GM18873 (cell line): ENCODE results near the gene CDH23.

Source experiments
- ATAC-seq: cut with Tn5 transposase; IDR thresholded peaks from one replicate; pipeline ENCODE4 v1.9.1; 2021; ENCODE audit warnings: mild to moderate bottlenecking, moderate library complexity, moderate number of reproducible peaks; ENCODE audit not compliant: unreplicated experiment, low FRiP score

The CDH23 gene

GRCh38 chr10:71641986-71642385, 245.3 kb downstream of the CDH23 start:
- ATAC-seq = no peak

- no peak for ATAC-seq
Observed at GRCh38 chr10:71643904-71644303, 247.2 kb downstream of the CDH23 start.

GRCh38 chr10:71644307-71645180, 247.8 kb downstream of the CDH23 start:
- ATAC-seq = no peak

- ATAC-seq = no peak
Observed at GRCh38 chr10:71645185-71645584, 248.5 kb downstream of the CDH23 start.

- no peak for ATAC-seq
Observed at GRCh38 chr10:71646037-71646436, 249.3 kb downstream of the CDH23 start.

- ATAC-seq = no peak
Observed at GRCh38 chr10:71646592-71647292, 250.0 kb downstream of the CDH23 start.

- ATAC-seq = no peak
Observed at GRCh38 chr10:71647526-71648253, 251.0 kb downstream of the CDH23 start.

- no peak for ATAC-seq
Observed at GRCh38 chr10:71648254-71648932, 251.7 kb downstream of the CDH23 start.

GRCh38 chr10:71648933-71649320, 252.2 kb downstream of the CDH23 start:
- no peak for ATAC-seq

GRCh38 chr10:71649631-71650030, 252.9 kb downstream of the CDH23 start:
- no peak for ATAC-seq

- ATAC-seq = no peak
Observed at GRCh38 chr10:71650397-71650796, 253.7 kb downstream of the CDH23 start.

GRCh38 chr10:71651428-71651827, 254.7 kb downstream of the CDH23 start:
- no peak for ATAC-seq

- no peak for ATAC-seq
Observed at GRCh38 chr10:71651928-71652327, 255.2 kb downstream of the CDH23 start.

- ATAC-seq = no peak
Observed at GRCh38 chr10:71653044-71653443, 256.3 kb downstream of the CDH23 start.

GRCh38 chr10:71656220-71656619, 259.5 kb downstream of the CDH23 start:
- no peak for ATAC-seq

GRCh38 chr10:71657604-71658466, 261.1 kb downstream of the CDH23 start:
- ATAC-seq = no peak

GRCh38 chr10:71658467-71658745, 261.7 kb downstream of the CDH23 start:
- ATAC-seq = no peak

- no peak for ATAC-seq
Observed at GRCh38 chr10:71659111-71659634, 262.5 kb downstream of the CDH23 start.

GRCh38 chr10:71659737-71660136, 263.0 kb downstream of the CDH23 start:
- ATAC-seq = no peak

GRCh38 chr10:71660313-71660712, 263.6 kb downstream of the CDH23 start:
- no peak for ATAC-seq
